Esophagus muscularis mucosa (tissue), 4 donors: ENCODE results near the gene ADGRF4. TPM values are rescaled to one million over a fixed set of nuclear protein-coding genes. Genes with fewer than 3 reads are reported as not detected.

Experiments
- DNase-seq: peaks from one replicate; pipeline ENCODE4 v3.0.0-alpha.2; 2017; ENCODE audit errors: extremely low spot score
- H3K27ac ChIP-seq, 4 donors: fragments of 200-600 bp; sonication (generic); replicated peaks in 1 of 4; 1 replicate in 3 of 4; 2 replicates in 1 of 4; pipeline ENCODE4 v1.5.1; 2016 to 2019; ENCODE audit warnings: mild to moderate bottlenecking in 1 of 4
- H3K27me3 ChIP-seq, 4 donors: fragments of 200-600 bp; sonication (generic); one replicate each; pipeline versions ENCODE4 v1.5.1 to v1.6.0; 2016 to 2019
- H3K36me3 ChIP-seq, 4 donors: fragments of 200-600 bp; sonication (generic); one replicate each; pipeline ENCODE4 v1.5.1; 2016 to 2019
- H3K4me1 ChIP-seq, 4 donors: fragments of 200-600 bp; sonication (generic); one replicate each; pipeline ENCODE4 v1.5.1; 2016 to 2019
- H3K4me3 ChIP-seq, 4 donors: fragments of 200-600 bp; sonication (generic); 1 replicate in 2 of 4; 2 replicates in 2 of 4; pipeline ENCODE4 v1.5.1; 2016 to 2019; ENCODE audit warnings: mild to moderate bottlenecking in 4 of 4, moderate library complexity in 1 of 4
- H3K9me3 ChIP-seq, 4 donors: fragments of 200-600 bp; sonication (generic); 1 replicate in 3 of 4; 2 replicates in 1 of 4; pipeline ENCODE4 v1.5.1; 2016 to 2019
- EP300 ChIP-seq: sonication (generic); formaldehyde crosslinking; IDR thresholded peaks from one replicate; pipeline ENCODE4 v1.6.1; 2017; ENCODE audit warnings: antibody characterized with exemption
- POLR2A ChIP-seq: fragments of 450-650 bp; IDR thresholded peaks from one replicate; pipeline ENCODE4 v1.6.1; 2017; ENCODE audit warnings: antibody characterized with exemption, moderate library complexity, mild to moderate bottlenecking, low read depth
- POLR2AphosphoS5 ChIP-seq, 2 donors: sonication (generic); formaldehyde crosslinking; IDR thresholded peaks; one replicate each; pipeline ENCODE4 v1.6.1; 2017; ENCODE audit warnings: antibody characterized with exemption in 2 of 2
- WGBS: methylation state at CpG from one replicate; pipeline ENCODE4 v1.1.5; 2018; 5-methylcytosine and 5-hydroxymethylcytosine counted together
- intact Hi-C: fragments of 100-400 bp; cut with DNase I; formaldehyde crosslinking; loops from one replicate; pipeline ENCODE4 v1.15.1; 2023
- total RNA-seq, 4 donors: library from RNA; depleted of rRNA; stranded (reverse); fragments of >200 nt; gene quantifications; one replicate each; pipeline versions ENCODE4 v1.1.0 to v1.2.1, GENCODE V29; 2016
- TF ChIP-seq, protein P1 (sequence below), 3 experiments: fragments of 200-600 bp in 2 of 3; fragments of 450-650 bp in 1 of 3; sonication (generic) in 2 of 3; IDR thresholded peaks; one replicate each; pipeline ENCODE4 v1.5.1; 2017 to 2019; ENCODE audit warnings: antibody characterized with exemption in 3 of 3, mild to moderate bottlenecking in 2 of 3, moderate library complexity in 1 of 3

Gene ADGRF4
- total RNA-seq, 4 donors from 2014 or later, result 0.17 to 0.52 (median 0.37) TPM

DNA sequence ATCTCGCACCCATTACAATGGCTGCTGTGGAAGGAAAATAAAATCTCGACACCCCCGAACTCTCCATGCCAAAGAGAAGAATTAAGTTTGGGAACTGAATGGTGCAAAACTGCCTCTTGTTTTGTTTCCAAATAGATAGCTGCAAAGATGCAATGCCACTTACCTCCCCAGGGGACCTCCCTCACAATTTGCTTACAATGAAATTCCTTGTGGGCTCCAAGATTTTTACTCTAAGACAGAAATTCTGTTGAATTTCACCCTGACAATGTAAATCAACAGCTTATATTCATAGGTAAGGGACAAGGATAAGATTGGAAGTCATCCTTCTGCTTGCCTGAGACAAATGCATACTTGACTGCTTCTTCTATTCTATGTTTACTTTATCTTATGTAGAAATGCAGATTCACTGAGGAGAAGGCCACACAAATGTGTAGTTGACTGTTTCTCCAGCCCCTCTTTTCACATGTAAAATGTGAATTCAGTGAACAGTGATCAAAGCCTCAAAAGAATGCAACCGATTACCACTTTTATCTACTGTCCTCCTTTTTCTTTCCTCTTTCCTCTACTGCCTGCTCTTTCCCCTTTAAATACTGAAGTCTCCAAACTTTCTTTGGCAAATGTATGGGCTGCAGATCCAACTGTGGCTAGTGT, 36.6 kb downstream of the ADGRF4 start:
- DNase-seq, result no peak
- peaks cover 0 to 5% (median 0%) of the 10 kb centered on the region in 4 donors for H3K4me1 ChIP-seq
- no peaks in the 10 kb centered on the region for H3K27me3 ChIP-seq
- no peaks in the 10 kb centered on the region for H3K9me3 ChIP-seq
- no peaks in the 10 kb centered on the region for H3K36me3 ChIP-seq
- H3K4me3 ChIP-seq, result no peak overlapping the region
- TF ChIP-seq EP300 (no peak), POLR2AphosphoS5 (IDR thresholded peaks at IDR 0.05) (no peak), POLR2A (no peak)
- TF ChIP-seq, protein P1, sequence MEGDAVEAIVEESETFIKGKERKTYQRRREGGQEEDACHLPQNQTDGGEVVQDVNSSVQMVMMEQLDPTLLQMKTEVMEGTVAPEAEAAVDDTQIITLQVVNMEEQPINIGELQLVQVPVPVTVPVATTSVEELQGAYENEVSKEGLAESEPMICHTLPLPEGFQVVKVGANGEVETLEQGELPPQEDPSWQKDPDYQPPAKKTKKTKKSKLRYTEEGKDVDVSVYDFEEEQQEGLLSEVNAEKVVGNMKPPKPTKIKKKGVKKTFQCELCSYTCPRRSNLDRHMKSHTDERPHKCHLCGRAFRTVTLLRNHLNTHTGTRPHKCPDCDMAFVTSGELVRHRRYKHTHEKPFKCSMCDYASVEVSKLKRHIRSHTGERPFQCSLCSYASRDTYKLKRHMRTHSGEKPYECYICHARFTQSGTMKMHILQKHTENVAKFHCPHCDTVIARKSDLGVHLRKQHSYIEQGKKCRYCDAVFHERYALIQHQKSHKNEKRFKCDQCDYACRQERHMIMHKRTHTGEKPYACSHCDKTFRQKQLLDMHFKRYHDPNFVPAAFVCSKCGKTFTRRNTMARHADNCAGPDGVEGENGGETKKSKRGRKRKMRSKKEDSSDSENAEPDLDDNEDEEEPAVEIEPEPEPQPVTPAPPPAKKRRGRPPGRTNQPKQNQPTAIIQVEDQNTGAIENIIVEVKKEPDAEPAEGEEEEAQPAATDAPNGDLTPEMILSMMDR (IDR thresholded peaks at IDR 0.05), result no peak
- WGBS, result 75% methylated on average over 4 of the region's 4 CpGs
- intact Hi-C loops, result no loop called here
- no peak overlapping the region for H3K27ac ChIP-seq

DNA sequence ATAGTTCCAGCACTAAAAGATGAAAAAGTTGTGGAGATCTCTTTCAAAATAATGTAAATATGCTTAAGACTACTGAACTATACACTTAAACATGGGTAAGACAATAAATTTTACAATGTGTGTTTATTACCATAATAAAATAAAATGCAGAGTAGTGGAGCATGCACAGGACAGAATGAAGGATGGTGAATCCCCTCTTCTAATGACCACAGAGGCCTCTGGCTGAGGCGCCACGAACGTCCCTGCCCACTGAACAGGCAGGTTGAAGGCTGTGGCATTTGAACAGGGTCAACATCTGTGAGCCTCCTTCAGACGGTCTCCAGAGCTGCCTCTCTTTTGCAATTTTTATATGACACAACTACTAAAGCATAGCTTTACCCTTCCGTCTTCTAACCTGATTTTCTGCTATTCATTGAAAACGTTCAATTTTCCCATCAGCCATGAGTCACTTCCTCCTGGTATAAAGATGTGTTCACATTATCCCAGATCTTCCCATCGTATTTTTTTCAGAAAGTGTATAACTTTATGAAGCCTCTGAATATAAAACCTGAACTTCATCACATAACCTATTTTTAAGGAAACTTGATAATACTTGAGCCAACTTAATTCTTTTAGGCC, 37.8 kb downstream of the ADGRF4 start:
- Histone ChIP-seq H3K9me3 (no peaks in the 10 kb centered on the region), H3K27me3 (no peaks in the 10 kb centered on the region), H3K4me1 (peaks cover 0 to 5% (median 1%) of the 10 kb centered on the region in 4 donors), H3K27ac (no peak overlapping the region), H3K36me3 (no peaks in the 10 kb centered on the region), H3K4me3 (no peak overlapping the region)
- TF ChIP-seq POLR2A, result no peak
- TF ChIP-seq EP300, result no peak
- TF ChIP-seq, protein P1 (IDR thresholded peaks at IDR 0.05), result no peak
- no peak for TF ChIP-seq POLR2AphosphoS5 (IDR thresholded peaks at IDR 0.05)
- DNase-seq, result no peak
- WGBS, result 73% methylated on average over 7 of the region's 7 CpGs
- intact Hi-C loops, result no loop called here

DNA sequence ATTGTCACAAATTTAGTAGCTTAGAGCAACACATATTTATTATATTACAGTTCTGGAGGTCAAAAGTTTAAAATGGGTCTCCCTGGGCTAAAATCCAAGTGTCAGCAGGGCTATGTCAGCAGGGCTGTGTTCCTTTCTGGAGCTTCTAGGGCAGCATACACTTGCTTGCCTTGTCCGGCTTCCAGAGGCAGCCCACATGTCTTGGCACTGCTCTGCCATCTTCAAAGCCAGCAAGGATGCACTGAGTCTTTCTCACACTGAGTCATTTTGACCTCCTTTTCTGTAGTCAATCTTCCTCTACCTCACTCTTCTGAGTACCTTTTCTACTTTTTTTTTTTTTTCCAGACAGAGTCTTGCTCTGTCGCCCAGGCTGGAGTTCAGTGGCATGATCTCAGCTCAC, 39.0 kb downstream of the ADGRF4 start:
- intact Hi-C loops, result no loop called here
- no peak overlapping the region for H3K4me3 ChIP-seq
- no peak overlapping the region for H3K27ac ChIP-seq
- 78% methylated on average over 2 of the region's 2 CpGs for WGBS
- DNase-seq, result no peak
- no peaks in the 10 kb centered on the region for H3K9me3 ChIP-seq
- H3K36me3 ChIP-seq, result no peaks in the 10 kb centered on the region
- TF ChIP-seq POLR2A (no peak), EP300 (no peak), POLR2AphosphoS5 (IDR thresholded peaks at IDR 0.05) (no peak)
- TF ChIP-seq, protein P1 (IDR thresholded peaks at IDR 0.05), result no peak
- H3K27me3 ChIP-seq, result no peaks in the 10 kb centered on the region
- peaks cover 5 to 10% (median 8%) of the 10 kb centered on the region in 4 donors for H3K4me1 ChIP-seq

DNA sequence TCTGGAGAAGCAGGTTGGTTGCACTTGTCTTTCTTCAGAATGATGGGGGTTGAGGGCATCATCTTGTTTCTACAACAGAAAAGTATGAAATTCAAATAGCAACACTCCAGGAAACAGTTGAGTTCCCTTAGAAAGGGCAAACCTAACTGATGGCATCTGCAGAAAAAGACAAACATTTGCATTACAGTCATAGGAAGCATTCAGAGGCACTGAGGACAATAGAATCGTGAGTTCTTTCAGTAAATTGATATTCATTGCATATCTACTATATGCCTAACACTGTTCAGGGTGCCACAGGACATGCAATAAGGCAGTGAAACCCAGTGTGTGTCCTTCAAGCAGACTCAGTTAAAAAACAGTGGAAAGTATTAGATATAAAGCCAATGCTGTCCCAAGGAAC, 42.3 kb downstream of the ADGRF4 start:
- WGBS, result 94% methylated on average over 1 of the region's 1 CpG
- H3K4me1 ChIP-seq, result peaks cover 5 to 10% (median 8%) of the 10 kb centered on the region in 4 donors
- no peaks in the 10 kb centered on the region for H3K9me3 ChIP-seq
- TF ChIP-seq POLR2A (no peak), EP300 (no peak), POLR2AphosphoS5 (IDR thresholded peaks at IDR 0.05) (no peak)
- TF ChIP-seq, protein P1 (IDR thresholded peaks at IDR 0.05), result no peak
- no peaks in the 10 kb centered on the region for H3K27me3 ChIP-seq
- no peak overlapping the region for H3K4me3 ChIP-seq
- no peaks in the 10 kb centered on the region for H3K36me3 ChIP-seq
- no peak for DNase-seq
- no peak overlapping the region for H3K27ac ChIP-seq
- intact Hi-C loops, result no loop called here
